HG03460 (cell line): Measurements from ENCODE around the gene ERCC6L2.

ENCODE experiments used
- ATAC-seq: cut with Tn5 transposase; IDR thresholded peaks from one replicate; pipeline ENCODE4 v1.9.1; 2021; ENCODE audit not compliant: unreplicated experiment

The ERCC6L2 gene

GRCh38 chr9:95857896-95858295, 17.6 kb upstream of the ERCC6L2 start:
- no peak for ATAC-seq

- no peak for ATAC-seq
Observed at GRCh38 chr9:95862343-95862742, 13.1 kb upstream of the ERCC6L2 start.

GRCh38 chr9:95864852-95865580, 10.5 kb upstream of the ERCC6L2 start:
- ATAC-seq = no peak

- ATAC-seq = no peak
Observed at GRCh38 chr9:95870352-95870751, 5.1 kb upstream of the ERCC6L2 start.

- no peak for ATAC-seq
Observed at GRCh38 chr9:95870906-95871305, 4.6 kb upstream of the ERCC6L2 start.

- ATAC-seq = no peak
Observed at GRCh38 chr9:95874303-95874988, 1.0 kb upstream of the ERCC6L2 start.

- peak; percentile 25 for ATAC-seq
Observed at GRCh38 chr9:95874989-95875304, 544 bp upstream of the ERCC6L2 start.

- ATAC-seq = peak; percentile 13
Observed at GRCh38 chr9:95876138-95876444, 600 bp downstream of the ERCC6L2 start.

- no peak for ATAC-seq
Observed at GRCh38 chr9:95876595-95876994, 1.1 kb downstream of the ERCC6L2 start.

GRCh38 chr9:95877984-95878383, 2.5 kb downstream of the ERCC6L2 start:
- ATAC-seq = no peak

GRCh38 chr9:95879591-95879990, 4.1 kb downstream of the ERCC6L2 start:
- no peak for ATAC-seq

GRCh38 chr9:95880021-95880690, 4.7 kb downstream of the ERCC6L2 start:
- no peak for ATAC-seq

- ATAC-seq = no peak
Observed at GRCh38 chr9:95887926-95888497, 12.5 kb downstream of the ERCC6L2 start.

- ATAC-seq = no peak
Observed at GRCh38 chr9:95890594-95890993, 15.1 kb downstream of the ERCC6L2 start.

- no peak for ATAC-seq
Observed at GRCh38 chr9:95891067-95891671, 15.7 kb downstream of the ERCC6L2 start.

GRCh38 chr9:95892690-95893089, 17.2 kb downstream of the ERCC6L2 start:
- ATAC-seq = no peak

- ATAC-seq = no peak
Observed at GRCh38 chr9:95896580-95896979, 21.1 kb downstream of the ERCC6L2 start.

- no peak for ATAC-seq
Observed at GRCh38 chr9:95901506-95901905, 26.0 kb downstream of the ERCC6L2 start.

GRCh38 chr9:95903398-95903797, 27.9 kb downstream of the ERCC6L2 start:
- no peak for ATAC-seq

- ATAC-seq = no peak
Observed at GRCh38 chr9:95907794-95908193, 32.3 kb downstream of the ERCC6L2 start.

- ATAC-seq = no peak
Observed at GRCh38 chr9:95910023-95910707, 34.7 kb downstream of the ERCC6L2 start.
